CD4-positive, alpha-beta T cell (primary cell): Measurements from ENCODE around the gene PPL. TPM values are rescaled to one million over a fixed set of nuclear protein-coding genes. Genes with fewer than 3 reads are reported as not detected.

Experiments
- ATAC-seq: fragments of 200-7000 bp; cut with Tn5 transposase; one replicate; pipeline ENCODE4 v1.10.0; 2022; ENCODE audit warnings: mild to moderate bottlenecking; ENCODE audit not compliant: poor library complexity
- CTCF ChIA-PET: fragments of 350-600 bp; sonication (Branson Sonifier 250); formaldehyde crosslinking; loops from one replicate; lab custom pipeline; 2021; ENCODE audit warnings: antibody characterized with exemption, inconsistent platforms; lab: Charles Lee
- POLR2A ChIA-PET: fragments of 350-600 bp; sonication (Branson Sonifier 250); formaldehyde crosslinking; loops from one replicate; lab custom pipeline; 2021; ENCODE audit warnings: antibody characterized with exemption, inconsistent platforms; lab: Charles Lee
- DNase-seq, 14 experiments: peaks; one replicate each; pipeline ENCODE4 v3.0.0-alpha.2; 2013 to 2020; ENCODE audit warnings: mixed read lengths in 2 of 14
- H3K27ac ChIP-seq, 2 donors: one replicate each; pipeline versions ENCODE4 v1.5.1 to v1.7.0; 2013; ENCODE audit warnings: low read length in 2 of 2, low read depth in 1 of 2, mild to moderate bottlenecking in 1 of 2
- H3K27me3 ChIP-seq, 2 experiments: 1 replicate in 1 of 2; 2 replicates in 1 of 2; pipeline versions ENCODE4 v1.6.1 to v1.7.0; 2013; ENCODE audit warnings: low read length in 2 of 2, control low read depth in 1 of 2, mild to moderate bottlenecking in 1 of 2, moderate library complexity in 1 of 2; ENCODE audit not compliant: insufficient read depth in 2 of 2, control insufficient read depth in 1 of 2
- H3K36me3 ChIP-seq: one replicate; pipeline ENCODE4 v1.6.1; 2013; ENCODE audit warnings: low read length, control low read depth; ENCODE audit not compliant: insufficient read depth
- H3K4me1 ChIP-seq: one replicate; pipeline ENCODE4 v1.6.1; 2013; ENCODE audit warnings: low read length, control low read depth; ENCODE audit not compliant: insufficient read depth
- H3K4me3 ChIP-seq: one replicate; pipeline ENCODE4 v1.5.1; 2013; ENCODE audit warnings: mild to moderate bottlenecking, low read length, moderate library complexity
- H3K9me3 ChIP-seq, 2 experiments: 1 replicate in 1 of 2; 2 replicates in 1 of 2; pipeline versions ENCODE4 v1.6.1 to v1.7.0; 2013; ENCODE audit warnings: low read length in 2 of 2, mild to moderate bottlenecking in 2 of 2, control low read depth in 1 of 2, moderate library complexity in 1 of 2; ENCODE audit not compliant: control insufficient read depth in 1 of 2, insufficient read depth in 1 of 2
- H3K27ac Mint-ChIP-seq: one replicate; pipeline ENCODE4 v1.8.0; 2020; ENCODE audit warnings: mixed read lengths
- H3K27me3 Mint-ChIP-seq: one replicate; pipeline ENCODE4 v1.8.0; 2021; ENCODE audit warnings: mixed read lengths
- H3K36me3 Mint-ChIP-seq: one replicate; pipeline ENCODE4 v1.8.0; 2021; ENCODE audit warnings: low read depth, mixed read lengths
- H3K4me1 Mint-ChIP-seq: one replicate; pipeline ENCODE4 v1.8.0; 2021; ENCODE audit warnings: low read depth, mixed read lengths
- H3K4me3 Mint-ChIP-seq: one replicate; pipeline ENCODE4 v1.8.0; 2020; ENCODE audit warnings: mild to moderate bottlenecking, mixed read lengths
- H3K9me3 Mint-ChIP-seq: one replicate; pipeline ENCODE4 v1.8.0; 2020; ENCODE audit warnings: mixed read lengths
- CTCF ChIP-seq: fragments of 200-600 bp; IDR thresholded peaks from one replicate; pipeline ENCODE4 v1.8.0; 2022; ENCODE audit warnings: antibody characterized with exemption, mild to moderate bottlenecking
- intact Hi-C, 2 experiments: fragments of 100-400 bp; cut with DNase I in 1 of 2; cut with micrococcal nuclease in 1 of 2; formaldehyde crosslinking; loops; one replicate each; pipeline versions ENCODE4 v1.15.1 to v1.9.0; 2023 to 2025; cut with DNase I, micrococcal nuclease
- total RNA-seq, 174 experiments: library from RNA in 2 of 174; stranded (reverse) in 2 of 174; gene quantifications; one replicate each; pipeline ENCODE4 v1.2.3 and lab custom pipeline; 2021 to 2026

The PPL gene
- total RNA-seq, 2 experiments from 2014 or later: not detected

- intact Hi-C loops: loop anchor here in 1 of 2 experiments (2.0 to 10.0 kb wide), 5 partner anchors 42 to 594 kb away; partner anchors contain the start of genes ALG1 and NAGPA
- DNase-seq (peak in 9 of 14 experiments; percentile 2 to 57 (median 10)), ATAC-seq (no peak)
- H3K27me3 ChIP-seq: no peaks in the 10 kb centered on the region
- peak overlapping the region; percentile 95 for H3K4me3 ChIP-seq
- peak overlapping the region; percentile 75 to 93 for H3K27ac ChIP-seq
- Mint-ChIP-seq H3K9me3 (no peaks in the 10 kb centered on the region), H3K27ac (peak overlapping the region; percentile 85), H3K36me3 (peaks cover 52% of the 10 kb centered on the region), H3K27me3 (no peaks in the 10 kb centered on the region), H3K4me1 (peaks cover 52% of the 10 kb centered on the region), H3K4me3 (peak overlapping the region; percentile 93)
- peaks cover 32% of the 10 kb centered on the region for H3K36me3 ChIP-seq
- POLR2A ChIA-PET: interaction anchor here (1.6 to 2.6 kb wide), 4 partner anchors 15 to 230 kb away, joined by 4 to 14 read pairs (median 8); partner anchors contain the start of genes ANKS3, DNAAF8 and ROGDI
- H3K4me1 ChIP-seq: peaks cover 43% of the 10 kb centered on the region
- CTCF ChIA-PET: interaction anchor here (1.2 kb wide), 2 partner anchors 44 to 230 kb away, joined by 3 read pairs; partner anchors contain the start of gene ROGDI
- TF ChIP-seq CTCF: no peak
- no peaks in the 10 kb centered on the region for H3K9me3 ChIP-seq
Observed at GRCh38 chr16:4846503-4846900, 90.4 kb downstream of the PPL start.

GRCh38 chr16:4840984-4841383, 96.0 kb downstream of the PPL start:
- Mint-ChIP-seq H3K36me3 (peaks cover 95% of the 10 kb centered on the region), H3K27ac (no peak overlapping the region), H3K27me3 (no peaks in the 10 kb centered on the region), H3K4me3 (no peak overlapping the region), H3K4me1 (peaks cover 21% of the 10 kb centered on the region), H3K9me3 (no peaks in the 10 kb centered on the region)
- ChIA-PET CTCF (no interaction called here), POLR2A (no interaction called here)
- no peaks in the 10 kb centered on the region for H3K9me3 ChIP-seq
- ATAC-seq (no peak), DNase-seq (no peak)
- H3K4me1 ChIP-seq: peaks cover 8% of the 10 kb centered on the region
- peaks cover 77% of the 10 kb centered on the region for H3K36me3 ChIP-seq
- intact Hi-C loops: loop anchor here in 1 of 2 experiments (10.0 kb wide), 1 partner anchor 234 kb away; the partner anchor contains the start of gene ALG1
- no peak overlapping the region for H3K27ac ChIP-seq
- TF ChIP-seq CTCF: no peak
- H3K4me3 ChIP-seq: no peak overlapping the region
- H3K27me3 ChIP-seq: no peaks in the 10 kb centered on the region

GRCh38 chr16:4839942-4840341, 97.0 kb downstream of the PPL start:
- Histone ChIP-seq H3K4me3 (no peak overlapping the region), H3K27me3 (no peaks in the 10 kb centered on the region), H3K36me3 (peaks cover 79% of the 10 kb centered on the region), H3K9me3 (no peaks in the 10 kb centered on the region), H3K27ac (no peak overlapping the region), H3K4me1 (peaks cover 3% of the 10 kb centered on the region)
- no peak for ATAC-seq
- Mint-ChIP-seq H3K27ac (no peak overlapping the region), H3K4me3 (no peak overlapping the region), H3K36me3 (peaks cover 89% of the 10 kb centered on the region), H3K9me3 (no peaks in the 10 kb centered on the region), H3K27me3 (no peaks in the 10 kb centered on the region), H3K4me1 (peaks cover 11% of the 10 kb centered on the region)
- no peak for DNase-seq
- CTCF ChIA-PET: no interaction called here
- intact Hi-C loops: loop anchor here in 1 of 2 experiments (10.0 kb wide), 1 partner anchor 235 kb away; the partner anchor contains the start of gene ALG1
- no peak for TF ChIP-seq CTCF
- POLR2A ChIA-PET: no interaction called here
